Glomerular endothelial cell (primary cell): ENCODE measurements around the gene NPFF. TPM values are rescaled to one million over a fixed set of nuclear protein-coding genes. Genes with fewer than 3 reads are reported as not detected.
"Not testable (repeated sequence)": the region's sequence is repeated elsewhere in the genome, so short reads cannot be mapped to it uniquely, and the experiment has no call there.

Experiments
- DNase-seq: peaks from one replicate; pipeline ENCODE4 v3.0.0-alpha.2; 2011; ENCODE audit warnings: low read depth, low spot score; ENCODE audit errors: extremely low read depth
- total RNA-seq: library from RNA; depleted of rRNA; stranded (reverse); fragments of >200 nt; gene quantifications from 2 replicates; pipeline ENCODE4 v1.2.3, GENCODE V29; 2015

The NPFF gene
- total RNA-seq, 1 donor from 2014 or later = 0.70 TPM

GRCh38 chr12:53497461-53497860 lies 9.8 kb downstream of the NPFF start:
- no peak for DNase-seq

DNA sequence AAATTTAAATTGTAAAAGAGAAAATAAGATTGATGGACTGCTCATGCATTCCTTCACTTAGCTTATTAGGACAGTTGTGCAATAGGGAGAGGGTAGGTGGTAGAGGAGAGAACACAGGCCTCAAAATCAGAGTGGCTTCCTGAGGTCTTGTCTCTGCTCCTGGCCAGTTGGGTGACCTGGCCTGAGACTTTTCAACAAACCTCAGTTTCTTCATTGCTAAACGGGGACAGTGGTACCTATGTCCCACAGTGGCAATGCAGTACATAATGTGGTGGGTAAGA lies 10.6 kb downstream of the NPFF start:
- DNase-seq = no peak

DNA sequence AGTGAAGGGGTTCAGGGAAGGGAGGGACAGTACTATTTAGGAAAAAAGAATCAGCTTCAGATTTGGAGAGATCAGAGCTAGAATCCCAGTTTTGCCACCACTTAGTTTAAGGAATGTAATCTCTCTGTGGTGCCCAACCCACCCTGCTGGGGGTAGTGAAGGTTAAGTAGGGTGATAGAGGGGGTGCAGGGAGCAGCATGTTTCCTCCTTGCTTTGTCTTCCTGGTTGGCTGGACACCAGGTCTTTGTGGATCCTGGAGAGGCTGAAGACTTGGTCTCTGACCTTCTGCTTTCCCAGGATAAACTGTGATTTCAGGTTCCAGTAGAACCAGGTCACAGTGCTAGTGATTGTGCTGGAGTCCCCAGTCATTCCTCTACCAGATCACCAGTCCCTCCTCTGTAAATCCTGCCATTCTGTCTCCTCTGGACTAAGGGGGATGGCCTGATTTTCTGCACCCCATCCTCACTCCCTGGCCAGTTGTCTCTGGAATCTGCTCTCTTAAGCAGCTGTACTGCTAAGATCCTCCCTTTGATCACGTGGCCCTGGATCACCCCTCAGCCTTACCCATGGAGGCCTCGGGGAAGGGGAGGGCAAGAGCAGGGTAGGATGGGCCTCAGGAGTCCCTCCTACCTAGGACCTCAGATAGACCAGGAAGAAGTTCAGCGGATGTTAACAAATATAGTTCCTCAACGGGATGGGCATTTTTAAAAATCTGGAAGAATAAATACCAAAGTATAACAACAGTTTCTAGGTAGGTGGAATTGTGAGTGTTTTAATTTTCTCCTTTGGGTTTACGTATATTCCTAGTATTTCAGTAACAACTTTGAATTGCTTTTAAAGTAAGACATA lies 11.2 kb downstream of the NPFF start:
- no peak for DNase-seq

DNA sequence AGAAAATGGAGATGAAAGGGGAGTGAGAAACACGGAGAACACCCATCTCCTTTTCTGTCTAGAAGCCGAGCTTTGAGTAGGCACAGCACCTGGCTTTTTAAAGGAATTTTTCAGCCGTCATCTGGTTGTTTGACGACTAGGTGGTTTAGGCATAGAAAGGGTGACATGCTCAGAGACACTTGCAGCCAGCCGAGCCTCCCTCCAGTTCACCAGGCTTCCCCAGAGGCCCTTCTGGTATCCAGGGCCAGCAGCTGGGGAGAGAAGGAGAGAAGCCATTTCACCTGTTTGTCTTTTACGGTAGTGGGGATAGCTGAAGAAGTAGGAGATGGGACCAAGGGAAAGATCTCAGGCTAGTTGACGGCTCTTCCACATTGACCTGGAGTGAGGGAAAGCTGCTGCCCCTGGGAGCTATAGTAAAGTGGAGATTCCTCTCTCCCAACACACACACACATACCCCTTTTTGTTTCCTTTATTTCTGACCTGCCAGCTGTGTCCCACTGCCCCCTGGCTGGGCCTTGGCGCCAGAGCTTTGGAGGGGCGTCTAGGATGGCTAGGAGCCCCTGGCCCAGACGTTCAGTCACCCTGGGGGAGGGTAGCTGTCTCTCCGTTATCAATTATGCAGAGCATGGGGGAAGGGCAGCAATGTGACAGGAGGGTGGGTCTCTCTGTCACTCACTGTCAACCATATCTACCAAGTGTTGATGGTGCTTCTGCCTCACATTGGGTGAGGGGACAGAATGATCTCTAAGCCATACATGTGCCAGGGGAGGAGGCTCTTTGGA lies 13.5 kb downstream of the NPFF start:
- DNase-seq = no peak

GRCh38 chr12:53492830-53493609 lies 14.3 kb downstream of the NPFF start:
- no peak for DNase-seq

GRCh38 chr12:53492188-53492587 lies 15.1 kb downstream of the NPFF start:
- no peak for DNase-seq

GRCh38 chr12:53489242-53489864 lies 17.9 kb downstream of the NPFF start:
- no peak for DNase-seq

DNA sequence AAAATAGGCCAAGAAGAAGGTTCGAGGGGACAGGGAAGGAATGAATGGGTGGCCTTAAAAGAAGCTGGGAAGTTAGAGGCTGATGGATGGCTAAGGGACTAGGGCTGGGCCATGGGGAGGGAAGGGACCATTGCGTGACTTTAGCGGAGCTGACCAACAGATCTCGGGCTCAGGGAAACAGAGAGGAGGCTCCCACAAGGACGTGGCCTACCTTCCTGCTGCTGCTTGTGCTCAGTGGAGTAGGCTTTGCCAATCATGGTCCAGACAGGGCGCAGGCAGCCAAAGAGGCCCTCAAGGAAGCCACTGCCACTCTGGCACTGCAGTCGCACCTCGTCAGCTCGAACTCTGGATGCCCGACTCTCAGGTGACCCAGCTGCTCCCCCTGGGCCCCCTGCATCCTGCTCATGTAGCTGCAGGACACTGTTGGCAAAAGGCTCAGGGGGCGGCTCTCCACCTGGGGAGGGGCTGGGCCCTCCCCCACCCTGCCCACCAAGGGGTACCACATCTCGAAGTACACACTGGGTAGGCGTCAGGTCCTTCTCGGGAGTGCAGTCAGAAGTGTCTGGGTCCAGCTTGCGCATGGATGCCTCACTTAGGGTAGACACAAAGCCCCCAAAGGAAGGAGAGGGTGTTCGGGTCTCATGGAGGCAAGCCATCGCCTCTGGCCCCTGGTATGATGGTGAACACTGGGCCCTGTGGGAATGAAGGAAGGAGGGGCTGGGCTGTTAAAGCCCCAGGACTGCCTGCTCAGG lies 20.4 kb downstream of the NPFF start:
- DNase-seq = no peak

DNA sequence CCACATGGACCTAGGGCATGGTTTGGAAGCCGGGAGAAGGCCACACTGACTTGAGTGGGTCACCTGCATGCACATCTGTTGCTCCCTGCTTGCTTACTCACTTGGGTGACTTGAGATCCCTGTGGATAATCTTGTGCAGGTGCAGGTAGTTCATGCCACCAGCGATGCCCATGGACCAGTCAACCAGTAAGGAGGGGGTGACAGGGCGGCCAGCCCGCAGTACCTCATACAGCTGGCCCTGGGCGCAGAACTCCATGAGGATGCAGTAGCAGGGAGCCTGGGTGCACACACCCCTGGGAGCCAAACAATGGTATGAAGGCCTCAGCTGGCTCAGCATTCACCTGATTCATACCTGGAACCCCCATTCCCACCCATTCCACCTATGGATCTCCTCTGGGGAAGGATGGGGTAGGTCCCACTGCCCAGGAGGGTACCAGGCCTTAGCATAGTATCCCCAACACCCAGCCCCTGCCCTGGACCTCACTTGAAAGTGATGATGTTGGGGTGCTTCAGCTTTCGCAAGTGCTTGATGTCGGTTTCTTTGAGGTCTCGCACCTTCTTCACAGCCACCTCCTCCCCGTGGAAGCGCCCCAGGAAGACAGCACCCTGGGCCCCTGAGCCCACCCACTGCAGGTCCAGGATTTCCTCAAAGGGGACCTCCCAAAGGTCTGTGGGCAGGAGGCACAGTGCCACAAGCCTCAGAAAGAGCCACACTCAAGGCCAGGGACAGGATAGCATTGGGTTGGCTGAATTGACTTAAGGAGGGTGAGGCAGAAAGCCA lies 21.1 kb downstream of the NPFF start:
- DNase-seq = no peak

DNA sequence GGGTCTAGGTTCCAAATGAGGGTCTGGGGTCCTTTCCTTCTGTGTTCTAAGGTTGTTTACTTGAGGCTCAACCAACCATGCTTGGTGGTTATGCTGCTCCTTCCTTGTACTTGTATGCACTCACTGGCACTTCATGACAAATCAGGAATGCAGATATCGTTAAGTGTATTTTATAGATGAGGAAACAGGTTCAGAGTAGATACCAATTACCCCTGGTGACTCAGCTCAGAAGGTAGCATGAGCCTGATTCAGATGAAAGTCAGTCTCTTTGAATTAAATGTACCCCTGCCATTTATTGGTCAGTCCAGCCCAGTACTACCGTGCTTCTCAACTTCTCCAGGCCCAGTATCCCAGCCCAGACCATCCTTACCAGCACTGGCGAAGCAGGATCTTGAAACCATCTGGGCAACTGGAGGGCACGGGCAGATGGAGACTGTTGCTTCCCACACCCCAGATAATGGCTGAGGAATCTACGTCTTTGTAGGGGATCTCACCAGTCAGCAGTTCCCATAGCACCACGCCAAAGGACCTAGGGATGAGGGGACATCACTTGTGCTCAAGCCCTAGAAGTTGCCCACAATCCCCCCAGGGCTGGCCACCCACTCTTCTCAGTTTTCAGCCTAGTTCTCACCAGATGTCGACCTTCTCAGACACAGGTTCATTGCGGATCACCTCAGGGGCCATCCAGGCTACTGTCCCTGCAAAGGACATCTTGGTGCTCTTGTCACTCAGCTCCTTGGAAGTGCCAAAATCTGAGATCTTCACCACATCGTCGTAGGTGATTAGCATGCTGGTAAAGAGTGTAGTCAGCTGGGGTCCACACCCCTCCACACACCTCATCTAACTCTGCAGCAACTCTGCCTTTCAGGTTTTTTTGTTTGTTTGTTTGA lies 22.4 kb downstream of the NPFF start:
- DNase-seq = no peak

- no peak for DNase-seq
Observed at GRCh38 chr12:53483979-53484377, 23.3 kb downstream of the NPFF start.

DNA sequence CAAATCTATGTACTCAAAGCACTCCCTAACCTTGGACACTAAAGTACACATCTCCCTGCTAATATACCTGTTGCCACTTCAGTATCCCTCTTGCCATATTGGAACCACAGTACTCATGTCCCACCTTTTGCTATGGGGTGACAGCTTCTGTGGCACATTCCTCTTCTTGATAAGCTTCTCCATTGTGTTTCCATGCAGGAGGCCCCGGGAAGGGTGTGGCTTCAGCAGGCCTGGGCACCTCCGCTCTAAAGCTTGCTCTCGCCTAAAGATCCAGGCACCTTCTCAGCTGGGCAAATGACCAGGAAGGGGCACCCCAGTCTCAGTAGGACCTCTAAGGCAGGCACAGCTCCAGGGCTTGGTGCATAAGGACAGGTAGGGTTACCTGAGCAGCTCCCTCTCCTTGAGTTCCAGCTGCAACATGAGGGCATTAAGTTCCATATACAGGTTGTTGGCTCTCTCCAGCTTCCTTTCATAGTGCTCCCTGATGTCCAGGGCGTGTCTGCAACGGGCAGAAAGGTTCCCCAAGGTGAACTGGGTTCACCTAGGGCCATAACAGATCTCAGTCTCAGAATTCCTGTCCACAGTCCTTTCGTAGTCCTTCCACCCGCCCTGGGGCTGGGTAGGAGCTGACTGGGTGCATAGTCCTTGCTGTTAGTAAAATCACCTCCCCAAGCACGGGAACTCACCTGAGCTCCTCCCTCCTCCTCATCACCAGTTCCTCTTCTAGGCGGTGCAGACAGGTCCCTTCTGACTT lies 23.9 kb downstream of the NPFF start:
- no peak for DNase-seq

- DNase-seq = no peak
Observed at GRCh38 chr12:53482626-53483168, 24.6 kb downstream of the NPFF start.

GRCh38 chr12:53481939-53482586 lies 25.2 kb downstream of the NPFF start:
- DNase-seq = no peak

DNA sequence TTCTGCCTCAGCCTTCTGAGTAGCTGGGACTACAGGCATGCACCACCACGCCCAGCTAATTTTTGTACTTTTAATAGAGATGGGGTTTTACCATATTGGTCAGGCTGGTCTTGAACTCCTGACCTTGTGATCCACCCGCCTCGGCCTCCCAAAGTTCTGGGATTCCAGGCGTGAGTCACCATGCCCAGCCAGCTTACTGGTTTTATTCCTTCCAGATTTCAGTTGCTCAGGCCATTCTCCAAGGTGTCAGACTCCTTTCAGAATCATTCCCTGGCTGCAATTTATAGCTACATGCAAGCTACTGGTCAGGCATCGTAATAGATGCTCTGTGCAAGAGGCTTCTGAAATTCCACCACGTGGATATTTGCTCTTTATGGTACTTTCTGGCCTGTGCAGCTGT lies 25.8 kb downstream of the NPFF start:
- DNase-seq = not testable (repeated sequence)

DNA sequence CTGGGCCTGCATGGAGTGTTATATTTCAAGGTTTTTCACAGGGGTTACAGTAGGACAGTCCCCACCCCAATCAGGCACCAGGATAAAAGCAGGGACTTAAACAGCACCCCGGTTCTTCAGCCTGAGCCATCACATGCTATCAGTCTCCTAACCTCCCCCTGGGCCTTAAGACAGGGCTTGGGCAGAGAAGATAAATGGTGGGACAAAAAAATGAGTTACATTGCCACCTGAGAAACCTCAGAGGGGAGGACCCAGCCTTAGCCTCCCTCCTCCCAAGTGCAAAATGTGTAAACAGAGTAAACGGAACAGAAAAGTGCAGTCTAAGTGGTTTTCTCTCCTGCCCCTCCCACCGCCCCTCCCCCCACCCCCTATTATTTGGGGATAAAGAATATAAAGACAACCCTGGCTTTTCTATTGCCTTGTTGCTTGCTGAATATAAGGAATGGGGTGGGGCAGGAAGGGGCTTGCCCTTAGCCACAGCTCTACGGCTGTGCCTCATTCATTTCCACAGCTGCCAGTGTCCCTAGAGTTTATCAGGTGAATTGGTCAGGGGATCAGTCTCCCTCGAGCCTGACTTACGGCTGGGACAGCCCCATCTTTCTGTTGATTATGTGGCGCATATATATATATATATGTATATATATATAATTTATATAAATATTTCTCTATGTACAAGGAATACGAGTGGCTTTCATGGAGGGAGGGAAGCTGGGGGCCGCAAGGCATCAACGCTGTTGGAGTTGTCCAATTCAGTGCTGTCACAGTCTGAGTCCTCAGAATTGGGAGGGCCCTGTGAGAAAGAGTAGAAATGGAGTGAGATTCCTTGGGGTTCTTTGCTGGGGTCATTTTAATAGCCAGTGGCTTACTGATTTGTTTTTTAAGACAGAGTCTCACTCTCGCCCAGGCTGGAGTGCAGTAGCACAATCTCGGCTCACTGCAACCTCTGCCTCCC lies 26.5 kb downstream of the NPFF start:
- no peak for DNase-seq
